ENCODE measurements around the gene SMO.
"Not testable (repeated sequence)": the region's sequence is repeated elsewhere in the genome, so short reads cannot be mapped to it uniquely, and the experiment has no call there.

SMO gene

GRCh38 chr7:129212596-129212995 lies 24.2 kb downstream of the SMO start:
- H3K9me3 ChIP-seq (ENCODE audit: control insufficient read depth, low read depth, low read length): no peaks in the 10 kb centered on the region
- no peak overlapping the region for H3K4me3 ChIP-seq (ENCODE audit: low read length)
- H3K9ac ChIP-seq (ENCODE audit: low read length): no peak overlapping the region
- H3K36me3 ChIP-seq (ENCODE audit: control insufficient read depth, low read depth, low read length): peaks cover 37% of the 10 kb centered on the region
- no peaks in the 10 kb centered on the region for H3K27me3 ChIP-seq (ENCODE audit: control insufficient read depth, insufficient read depth, low read length)
- H3K4me1 ChIP-seq (ENCODE audit: control insufficient read depth, low read depth, low read length): no peaks in the 10 kb centered on the region
- no peak overlapping the region for H3K27ac ChIP-seq (ENCODE audit: low read length)

GRCh38 chr7:129213828-129214227 lies 25.4 kb downstream of the SMO start:
- Histone ChIP-seq H3K4me3 (ENCODE audit: low read length) (no peak overlapping the region), H3K9me3 (ENCODE audit: control insufficient read depth, low read depth, low read length) (no peaks in the 10 kb centered on the region), H3K36me3 (ENCODE audit: control insufficient read depth, low read depth, low read length) (peaks cover 35% of the 10 kb centered on the region), H3K4me1 (ENCODE audit: control insufficient read depth, low read depth, low read length) (no peaks in the 10 kb centered on the region), H3K27me3 (ENCODE audit: control insufficient read depth, insufficient read depth, low read length) (no peaks in the 10 kb centered on the region), H3K27ac (ENCODE audit: low read length) (no peak overlapping the region), H3K9ac (ENCODE audit: low read length) (no peak overlapping the region)

GRCh38 chr7:129215691-129216090 lies 27.3 kb downstream of the SMO start:
- not testable (repeated sequence) for H3K9me3 ChIP-seq (ENCODE audit: control insufficient read depth, low read depth, low read length); H3K9ac ChIP-seq (ENCODE audit: low read length); H3K4me1 ChIP-seq (ENCODE audit: control insufficient read depth, low read depth, low read length); H3K27ac ChIP-seq (ENCODE audit: low read length); H3K4me3 ChIP-seq (ENCODE audit: low read length); H3K27me3 ChIP-seq (ENCODE audit: control insufficient read depth, insufficient read depth, low read length)
- H3K36me3 ChIP-seq (ENCODE audit: control insufficient read depth, low read depth, low read length): peaks cover 22% of the 10 kb centered on the region

GRCh38 chr7:129216101-129216715 lies 27.8 kb downstream of the SMO start:
- not testable (repeated sequence) for H3K9ac ChIP-seq (ENCODE audit: low read length); H3K4me3 ChIP-seq (ENCODE audit: low read length); H3K27ac ChIP-seq (ENCODE audit: low read length); H3K27me3 ChIP-seq (ENCODE audit: control insufficient read depth, insufficient read depth, low read length); H3K9me3 ChIP-seq (ENCODE audit: control insufficient read depth, low read depth, low read length); H3K4me1 ChIP-seq (ENCODE audit: control insufficient read depth, low read depth, low read length)
- peaks cover 17% of the 10 kb centered on the region for H3K36me3 ChIP-seq (ENCODE audit: control insufficient read depth, low read depth, low read length)

- H3K27me3 ChIP-seq (ENCODE audit: control insufficient read depth, insufficient read depth, low read length); H3K4me1 ChIP-seq (ENCODE audit: control insufficient read depth, low read depth, low read length); H3K4me3 ChIP-seq (ENCODE audit: low read length); H3K9me3 ChIP-seq (ENCODE audit: control insufficient read depth, low read depth, low read length); H3K9ac ChIP-seq (ENCODE audit: low read length); H3K27ac ChIP-seq (ENCODE audit: low read length): not testable (repeated sequence)
- H3K36me3 ChIP-seq (ENCODE audit: control insufficient read depth, low read depth, low read length): peaks cover 11% of the 10 kb centered on the region
Observed at GRCh38 chr7:129216821-129217416, 28.5 kb downstream of the SMO start.

GRCh38 chr7:129218514-129219062 lies 30.2 kb downstream of the SMO start:
- no peaks in the 10 kb centered on the region for H3K4me1 ChIP-seq (ENCODE audit: control insufficient read depth, low read depth, low read length)
- H3K9me3 ChIP-seq (ENCODE audit: control insufficient read depth, low read depth, low read length): no peaks in the 10 kb centered on the region
- no peaks in the 10 kb centered on the region for H3K36me3 ChIP-seq (ENCODE audit: control insufficient read depth, low read depth, low read length)
- no peak overlapping the region for H3K9ac ChIP-seq (ENCODE audit: low read length)
- H3K27ac ChIP-seq (ENCODE audit: low read length): no peak overlapping the region
- no peak overlapping the region for H3K4me3 ChIP-seq (ENCODE audit: low read length)
- no peaks in the 10 kb centered on the region for H3K27me3 ChIP-seq (ENCODE audit: control insufficient read depth, insufficient read depth, low read length)

- H3K27me3 ChIP-seq (ENCODE audit: control insufficient read depth, insufficient read depth, low read length); H3K4me3 ChIP-seq (ENCODE audit: low read length); H3K36me3 ChIP-seq (ENCODE audit: control insufficient read depth, low read depth, low read length); H3K4me1 ChIP-seq (ENCODE audit: control insufficient read depth, low read depth, low read length); H3K9me3 ChIP-seq (ENCODE audit: control insufficient read depth, low read depth, low read length); H3K9ac ChIP-seq (ENCODE audit: low read length); H3K27ac ChIP-seq (ENCODE audit: low read length): not testable (repeated sequence)
Observed at GRCh38 chr7:129219166-129219565, 30.7 kb downstream of the SMO start.

- Histone ChIP-seq H3K9ac (ENCODE audit: low read length) (no peak overlapping the region), H3K27ac (ENCODE audit: low read length) (no peak overlapping the region), H3K9me3 (ENCODE audit: control insufficient read depth, low read depth, low read length) (no peaks in the 10 kb centered on the region), H3K4me1 (ENCODE audit: control insufficient read depth, low read depth, low read length) (peaks cover 10% of the 10 kb centered on the region), H3K27me3 (ENCODE audit: control insufficient read depth, insufficient read depth, low read length) (peaks cover 10% of the 10 kb centered on the region), H3K36me3 (ENCODE audit: control insufficient read depth, low read depth, low read length) (no peaks in the 10 kb centered on the region), H3K4me3 (ENCODE audit: low read length) (no peak overlapping the region)
Observed at GRCh38 chr7:129222064-129222463, 33.6 kb downstream of the SMO start.

GRCh38 chr7:129224251-129225205 lies 36.1 kb downstream of the SMO start, which contains the start of gene AHCYL2:
TSS of gene AHCYL2 (plus strand) at chr7:129225030.
- Histone ChIP-seq H3K4me1 (ENCODE audit: control insufficient read depth, low read depth, low read length) (peaks cover 13% of the 10 kb centered on the region), H3K27ac (ENCODE audit: low read length) (peak within 1 kb of the TSS; percentile 63), H3K4me3 (ENCODE audit: low read length) (peak within 1 kb of the TSS; percentile 67), H3K9ac (ENCODE audit: low read length) (peak within 1 kb of the TSS; percentile 74), H3K27me3 (ENCODE audit: control insufficient read depth, insufficient read depth, low read length) (peaks cover 10% of the 10 kb centered on the region), H3K36me3 (ENCODE audit: control insufficient read depth, low read depth, low read length) (no peaks in the 10 kb centered on the region), H3K9me3 (ENCODE audit: control insufficient read depth, low read depth, low read length) (no peaks in the 10 kb centered on the region)

- Histone ChIP-seq H3K9me3 (ENCODE audit: control insufficient read depth, low read depth, low read length) (no peaks in the 10 kb centered on the region), H3K27me3 (ENCODE audit: control insufficient read depth, insufficient read depth, low read length) (peaks cover 10% of the 10 kb centered on the region), H3K36me3 (ENCODE audit: control insufficient read depth, low read depth, low read length) (no peaks in the 10 kb centered on the region), H3K4me1 (ENCODE audit: control insufficient read depth, low read depth, low read length) (peaks cover 13% of the 10 kb centered on the region), H3K9ac (ENCODE audit: low read length) (peak overlapping the region; percentile 58), H3K4me3 (ENCODE audit: low read length) (peak overlapping the region; percentile 67), H3K27ac (ENCODE audit: low read length) (no peak overlapping the region)
Observed at GRCh38 chr7:129225206-129225930, 36.9 kb downstream of the SMO start.
